HCT116 (cell line): ENCODE measurements around the gene PCIF1.
"Not testable (repeated sequence)": the region's sequence is repeated elsewhere in the genome, so short reads cannot be mapped to it uniquely, and the experiment has no call there.

Experiments used
- CTCF ChIP-seq, 3 experiments: fragments of 200-600 bp in 1 of 3; sonication (generic) in 1 of 3; IDR thresholded peaks in 2 of 3; conservative IDR thresholded peaks in 1 of 3; 2 replicates each; pipeline ENCODE4 v1.5.1; 2012 to 2017; ENCODE audit warnings: low read depth in 2 of 3, low read length in 2 of 3, antibody characterized with exemption in 1 of 3, borderline replicate concordance in 1 of 3, control low read depth in 1 of 3, mild to moderate bottlenecking in 1 of 3, mixed read lengths in 1 of 3, mixed run types in 1 of 3, moderate library complexity in 1 of 3; ENCODE audit not compliant: insufficient read depth in 1 of 3
- EZH2 ChIP-seq: fragments of 200-600 bp; sonication (generic); IDR thresholded peaks from 2 replicates; pipeline ENCODE4 v1.6.1; 2017; ENCODE audit warnings: antibody characterized with exemption, mixed run types
- EZH2phosphoT487 ChIP-seq: fragments of 200-600 bp; IDR thresholded peaks from 2 replicates; pipeline ENCODE4 v1.6.1; 2018; ENCODE audit warnings: antibody characterized with exemption, borderline replicate concordance
- POLR2AphosphoS5 ChIP-seq: IDR thresholded peaks from 2 replicates; pipeline ENCODE4 v1.6.1; 2011; ENCODE audit warnings: mild to moderate bottlenecking, low read depth, low read length, moderate library complexity
- RAD21 ChIP-seq: IDR thresholded peaks from 2 replicates; pipeline ENCODE4 v1.6.1; 2012; ENCODE audit warnings: low read depth, mild to moderate bottlenecking
- REST ChIP-seq: IDR thresholded peaks from 2 replicates; pipeline ENCODE4 v1.6.1; 2012; ENCODE audit warnings: low read depth
- ZNF274 ChIP-seq: fragments of 200-500 bp; sonication (Bioruptor generic); IDR thresholded peaks from 2 replicates; pipeline ENCODE4 v1.6.1; 2014; ENCODE audit warnings: mild to moderate bottlenecking, low read depth, low read length, inconsistent platforms

- TF ChIP-seq EZH2phosphoT487; CTCF (IDR thresholded peaks at IDR 0.05 in 2 of 3, conservative IDR thresholded peaks at IDR 0.05 in 1 of 3; ENCODE audit: borderline replicate concordance in 1 of 3, insufficient read depth in 1 of 3, low read depth in 2 of 3, low read length in 2 of 3); EZH2; ZNF274; REST; RAD21; POLR2AphosphoS5: not testable (repeated sequence)
Measured at GRCh38 chr20:45988830-45989229, 54.3 kb downstream of the PCIF1 start.
